Fibroblast of the conjunctiva (primary cell): ENCODE results near the gene CXCR2.
"Not testable (repeated sequence)": the region's sequence is repeated elsewhere in the genome, so short reads cannot be mapped to it uniquely, and the experiment has no call there.

Source experiments
- DNase-seq: peaks from one replicate; pipeline ENCODE4 v3.0.0-alpha.2; 2010; ENCODE audit warnings: low read depth

Gene CXCR2

GRCh38 chr2:218130377-218130776 is 4.5 kb downstream of the CXCR2 start:
- DNase-seq, result no peak

- no peak for DNase-seq
Measured at GRCh38 chr2:218130822-218131221, 5.0 kb downstream of the CXCR2 start.

- no peak for DNase-seq
Measured at GRCh38 chr2:218137514-218137913, 11.7 kb downstream of the CXCR2 start.

GRCh38 chr2:218138047-218138446 is 12.2 kb downstream of the CXCR2 start:
- DNase-seq, result no peak

- DNase-seq, result no peak
Measured at GRCh38 chr2:218145124-218145523, 19.3 kb downstream of the CXCR2 start.

GRCh38 chr2:218146056-218146455 is 20.2 kb downstream of the CXCR2 start:
- no peak for DNase-seq

- no peak for DNase-seq
Measured at GRCh38 chr2:218149098-218149497, 23.3 kb downstream of the CXCR2 start.

GRCh38 chr2:218149848-218150440 is 24.1 kb downstream of the CXCR2 start:
- DNase-seq, result no peak

GRCh38 chr2:218152172-218152571 is 26.3 kb downstream of the CXCR2 start:
- no peak for DNase-seq

- DNase-seq, result no peak
Measured at GRCh38 chr2:218152777-218153176, 26.9 kb downstream of the CXCR2 start.

- no peak for DNase-seq
Measured at GRCh38 chr2:218155953-218156479, 30.2 kb downstream of the CXCR2 start.

- no peak for DNase-seq
Measured at GRCh38 chr2:218161644-218162043, 35.8 kb downstream of the CXCR2 start.

- DNase-seq, result no peak
Measured at GRCh38 chr2:218162814-218163213, 37.0 kb downstream of the CXCR2 start.

- DNase-seq, result no peak
Measured at GRCh38 chr2:218166791-218167190, 41.0 kb downstream of the CXCR2 start, which contains the start of gene CXCR1. CXCR1 (minus strand) TSS chr2:218166962; CDS start chr2:218165211, 1,751 bp downstream.

- no peak for DNase-seq
Measured at GRCh38 chr2:218168016-218168415, 42.2 kb downstream of the CXCR2 start.

GRCh38 chr2:218168635-218169462 is 43.0 kb downstream of the CXCR2 start:
- DNase-seq, result no peak

GRCh38 chr2:218169757-218170546 is 44.1 kb downstream of the CXCR2 start:
- DNase-seq, result no peak

- DNase-seq, result not testable (repeated sequence)
Measured at GRCh38 chr2:218171744-218172143, 45.9 kb downstream of the CXCR2 start.

GRCh38 chr2:218172845-218173244 is 47.0 kb downstream of the CXCR2 start:
- no peak for DNase-seq

- no peak for DNase-seq
Measured at GRCh38 chr2:218179782-218180181, 54.0 kb downstream of the CXCR2 start.

GRCh38 chr2:218180467-218181114 is 54.8 kb downstream of the CXCR2 start:
- no peak for DNase-seq

- no peak for DNase-seq
Measured at GRCh38 chr2:218184331-218184730, 58.5 kb downstream of the CXCR2 start.
